GM21423 (cell line): ENCODE measurements around the gene CDC42EP3.

Source experiments
- ATAC-seq: cut with Tn5 transposase; IDR thresholded peaks from one replicate; pipeline ENCODE4 v1.9.1; 2021; ENCODE audit warnings: mild to moderate bottlenecking, moderate library complexity; ENCODE audit not compliant: unreplicated experiment

The CDC42EP3 gene

GRCh38 chr2:37671009-37671815 is at the start of gene CDC42EP3:
Gene CDC42EP3, minus strand, starts transcription at chr2:37671642. Its CDS starts 25,055 bp downstream, at chr2:37646587.
- peak; percentile 45 for ATAC-seq

- ATAC-seq: no peak
These were observed 49.7 kb upstream of the CDC42EP3 start for GRCh38 chr2:37721201-37721560.

- no peak for ATAC-seq
These were observed 49.2 kb upstream of the CDC42EP3 start for GRCh38 chr2:37720533-37721200.

GRCh38 chr2:37718515-37719161 is 47.2 kb upstream of the CDC42EP3 start:
- no peak for ATAC-seq

GRCh38 chr2:37713258-37713700 is 41.8 kb upstream of the CDC42EP3 start:
- ATAC-seq: no peak

- no peak for ATAC-seq
These were observed 40.4 kb upstream of the CDC42EP3 start for GRCh38 chr2:37711831-37712230.

GRCh38 chr2:37711308-37711731 is 39.9 kb upstream of the CDC42EP3 start:
- ATAC-seq: peak; percentile 80

- no peak for ATAC-seq
These were observed 37.7 kb upstream of the CDC42EP3 start for GRCh38 chr2:37709111-37709510.

GRCh38 chr2:37708146-37708545 is 36.7 kb upstream of the CDC42EP3 start:
- ATAC-seq: no peak

GRCh38 chr2:37707393-37707792 is 36.0 kb upstream of the CDC42EP3 start:
- ATAC-seq: no peak

GRCh38 chr2:37706334-37707183 is 35.1 kb upstream of the CDC42EP3 start:
- ATAC-seq: no peak

- ATAC-seq: no peak
These were observed 33.7 kb upstream of the CDC42EP3 start for GRCh38 chr2:37705191-37705590.

GRCh38 chr2:37698931-37699481 is 27.6 kb upstream of the CDC42EP3 start:
- ATAC-seq: no peak

- ATAC-seq: no peak
These were observed 23.9 kb upstream of the CDC42EP3 start for GRCh38 chr2:37695336-37695735.

- no peak for ATAC-seq
These were observed 21.3 kb upstream of the CDC42EP3 start for GRCh38 chr2:37692711-37693110.

- no peak for ATAC-seq
These were observed 18.3 kb upstream of the CDC42EP3 start for GRCh38 chr2:37689751-37690150.

- ATAC-seq: no peak
These were observed 17.5 kb upstream of the CDC42EP3 start for GRCh38 chr2:37688771-37689468.

- no peak for ATAC-seq
These were observed 15.5 kb upstream of the CDC42EP3 start for GRCh38 chr2:37686792-37687526.

GRCh38 chr2:37684809-37685208 is 13.4 kb upstream of the CDC42EP3 start:
- no peak for ATAC-seq
